Heart right ventricle (tissue), 16 donors: Measurements from ENCODE around the gene JADE1. TPM values are rescaled to one million over a fixed set of nuclear protein-coding genes. Genes with fewer than 3 reads are reported as not detected.

Experiments
- ATAC-seq, 8 donors: fragments of 200-7000 bp; cut with Tn5 transposase; one replicate each; pipeline ENCODE4 v1.9.1; 2020; ENCODE audit warnings: mild to moderate bottlenecking in 8 of 8, moderate library complexity in 8 of 8, moderate number of reproducible peaks in 1 of 8
- DNase-seq, 2 donors: peaks; one replicate each; pipeline ENCODE4 v3.0.0-alpha.2; 2020
- H3K27ac ChIP-seq, 10 donors: fragments of 200-600 bp; sonication (generic) in 2 of 10; one replicate each; pipeline versions ENCODE4 v1.5.0 to v1.8.0; 2020 to 2022; ENCODE audit warnings: mild to moderate bottlenecking in 3 of 10
- H3K27me3 ChIP-seq, 7 donors: fragments of 200-600 bp; one replicate each; pipeline ENCODE4 v1.8.0; 2021 to 2022; ENCODE audit warnings: mild to moderate bottlenecking in 2 of 7
- H3K36me3 ChIP-seq, 9 donors: fragments of 200-600 bp; sonication (generic) in 1 of 9; one replicate each; pipeline versions ENCODE4 v1.5.0 to v1.8.0; 2020 to 2022; ENCODE audit warnings: mild to moderate bottlenecking in 2 of 9
- H3K4me1 ChIP-seq, 9 donors: fragments of 200-600 bp; sonication (generic) in 1 of 9; one replicate each; pipeline versions ENCODE4 v1.5.0 to v1.8.0; 2020 to 2022; ENCODE audit warnings: mild to moderate bottlenecking in 4 of 9
- H3K4me3 ChIP-seq, 10 donors: fragments of 200-600 bp; sonication (generic) in 2 of 10; one replicate each; pipeline versions ENCODE4 v1.5.0 to v1.8.0; 2020 to 2022; ENCODE audit warnings: mild to moderate bottlenecking in 7 of 10, moderate library complexity in 2 of 10
- H3K9me3 ChIP-seq, 11 donors: fragments of 200-600 bp in 10 of 11; sonication (generic) in 2 of 11; one replicate each; pipeline versions ENCODE4 v1.5.0 to v1.8.0; 2013 to 2022; ENCODE audit warnings: mild to moderate bottlenecking in 2 of 11, control low read depth in 1 of 11, moderate library complexity in 1 of 11
- WGBS, 2 donors: extraction: QIAGEN DNeasy Blood & Tissue Kit; methylation state at CpG; one replicate each; pipeline ENCODE4 v1.1.7; 2013; ENCODE audit warnings: inconsistent platforms in 1 of 2; 5-methylcytosine and 5-hydroxymethylcytosine counted together
- intact Hi-C, 10 donors: fragments of 100-400 bp; cut with DNase I; formaldehyde crosslinking; loops; one replicate each; pipeline versions ENCODE4 v1.11.1 to v1.14.2; 2022
- polyA plus RNA-seq, 2 donors: library from polyadenylated mRNA; stranded (reverse); fragments of 200-250 nt; gene quantifications; one replicate each; pipeline ENCODE4 v1.2.3, GENCODE V29; 2013
- total RNA-seq, 10 donors: library from RNA; stranded (reverse); fragmentation: NEBNext Ultra II Directional in 3 of 10; extraction: Animal tissue kit (Norgen Biotek cat#: 25700) in 3 of 10; gene quantifications; one replicate each; pipeline versions ENCODE4 v1.2.1 to v1.2.4, GENCODE V29; 2021 to 2023
- TF ChIP-seq, protein P1 (sequence below), 9 donors: fragments of 200-600 bp; sonication (generic) in 2 of 9; IDR thresholded peaks; one replicate each; pipeline versions ENCODE4 v1.5.0 to v1.8.0; 2021 to 2022; ENCODE audit warnings: antibody characterized with exemption in 9 of 9, mild to moderate bottlenecking in 5 of 9, moderate library complexity in 1 of 9
- donor health status: Arrhythmogenic right ventricular cardiomyopathy.
- donor health status: ischemic (EF 13 %, LVEDD 7.1; RV severe dilation, severe dysfunction).
- donor health status: healthy with polysubstance abuse.
- donor health status: DM: no; HTN: yes; CAD: no.
- donor health status: DM: no; HTN: no; CAD: no.
- donor health status: ischemic (EF 25% LVEDD 6.9; RV normal size, moderate dysfunction).
- donor health status: ischemic (EF 25% LVEDD 5.7; RV mildly dilated, moderate dysfunction).
- donor health status: healthy.
- donor health status: DM: yes; HTN: yes; CAD: no.
- donor health status: Ischemic cardiomyopathy.
- donor health status: ischemic (EF 35%, LVEDD 5.7; RV mildly dilated, moderate dysfunction).
- donor health status: nonischemic (EF 11% LVEDD 7.7; RV severe dilation, severe dysfunction).
- donor health status: DM: yes; HTN: yes; CAD: no.
- donor health status: PGD.
- donor health status: ischemic (EF 29% LVEDD 5.4; RV normal size, mild dysfunction).
- donor health status: nonischemic (EF 23%, LVEDD 6.1; RV moderate dilation, normal function).

JADE1 gene
- total and polyA plus RNA-seq, 12 donors = 12.1 to 32.3 (median 23.5) TPM

DNA sequence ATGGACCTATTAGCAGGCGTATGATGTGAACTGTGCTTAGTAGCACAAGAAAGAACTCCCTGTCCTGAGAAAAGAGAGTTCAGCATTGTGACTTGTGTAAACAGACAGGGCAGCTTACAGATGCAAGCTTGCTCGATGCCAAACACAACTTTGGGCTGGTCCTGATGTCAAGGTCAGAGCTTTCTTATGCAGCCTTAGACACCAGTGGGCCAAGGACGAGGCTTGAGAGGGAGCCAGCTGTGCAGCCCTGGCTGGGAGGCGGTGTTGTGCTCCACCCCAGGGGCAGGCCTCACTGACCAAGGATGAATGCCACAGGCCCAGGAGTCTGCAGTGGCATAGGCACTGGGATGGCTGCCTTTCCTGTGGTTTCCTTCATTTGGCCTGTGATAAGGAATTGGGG lies 35.4 kb downstream of the JADE1 start:
- DNase-seq = peak; percentile 57 to 66
- intact Hi-C loops = loop anchor here in 3 of 10 donors (5.0 kb wide), 1 partner anchor 33 kb away; no protein-coding TSS in a partner anchor
- Histone ChIP-seq H3K4me1 (peaks cover 12 to 79% (median 54%) of the 10 kb centered on the region in 9 donors), H3K27me3 (no peaks in the 10 kb centered on the region), H3K9me3 (no peaks in the 10 kb centered on the region), H3K36me3 (peaks cover 0 to 70% (median 30%) of the 10 kb centered on the region in 9 donors), H3K4me3 (no peak overlapping the region), H3K27ac (peak overlapping the region in 9 of 10 donors; percentile 32 to 87 (median 62))
- peak; percentile 63 to 91 (median 83) for ATAC-seq
- TF ChIP-seq, protein P1, sequence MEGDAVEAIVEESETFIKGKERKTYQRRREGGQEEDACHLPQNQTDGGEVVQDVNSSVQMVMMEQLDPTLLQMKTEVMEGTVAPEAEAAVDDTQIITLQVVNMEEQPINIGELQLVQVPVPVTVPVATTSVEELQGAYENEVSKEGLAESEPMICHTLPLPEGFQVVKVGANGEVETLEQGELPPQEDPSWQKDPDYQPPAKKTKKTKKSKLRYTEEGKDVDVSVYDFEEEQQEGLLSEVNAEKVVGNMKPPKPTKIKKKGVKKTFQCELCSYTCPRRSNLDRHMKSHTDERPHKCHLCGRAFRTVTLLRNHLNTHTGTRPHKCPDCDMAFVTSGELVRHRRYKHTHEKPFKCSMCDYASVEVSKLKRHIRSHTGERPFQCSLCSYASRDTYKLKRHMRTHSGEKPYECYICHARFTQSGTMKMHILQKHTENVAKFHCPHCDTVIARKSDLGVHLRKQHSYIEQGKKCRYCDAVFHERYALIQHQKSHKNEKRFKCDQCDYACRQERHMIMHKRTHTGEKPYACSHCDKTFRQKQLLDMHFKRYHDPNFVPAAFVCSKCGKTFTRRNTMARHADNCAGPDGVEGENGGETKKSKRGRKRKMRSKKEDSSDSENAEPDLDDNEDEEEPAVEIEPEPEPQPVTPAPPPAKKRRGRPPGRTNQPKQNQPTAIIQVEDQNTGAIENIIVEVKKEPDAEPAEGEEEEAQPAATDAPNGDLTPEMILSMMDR (IDR thresholded peaks at IDR 0.05) = no peak
- WGBS, 2 donors = 41 to 46% methylated on average over 4 of the region's 4 CpGs

DNA sequence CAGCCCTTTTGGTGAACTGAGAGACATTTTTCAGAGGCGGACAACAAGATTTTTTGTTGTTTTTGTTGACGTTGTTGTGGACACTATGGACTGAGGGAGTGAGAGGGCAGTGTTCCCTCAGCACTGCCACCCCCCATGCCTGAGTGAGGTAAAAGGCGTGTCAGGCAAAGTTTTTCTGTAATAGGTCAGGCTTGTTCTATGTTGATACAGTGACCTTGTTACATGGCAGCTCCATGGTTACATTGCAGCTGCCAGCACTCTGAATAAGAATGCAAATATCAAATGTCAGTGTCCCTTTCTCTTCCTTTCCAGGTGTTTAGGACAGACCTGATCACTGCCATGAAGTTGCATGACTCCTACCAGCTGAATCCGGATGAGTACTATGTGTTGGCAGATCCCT lies 36.6 kb downstream of the JADE1 start:
- Histone ChIP-seq H3K4me3 (no peak overlapping the region), H3K27ac (peak overlapping the region in 9 of 10 donors; percentile 32 to 87 (median 62)), H3K9me3 (no peaks in the 10 kb centered on the region), H3K4me1 (peaks cover 12 to 67% (median 44%) of the 10 kb centered on the region in 9 donors), H3K27me3 (no peaks in the 10 kb centered on the region), H3K36me3 (peaks cover 0 to 82% (median 42%) of the 10 kb centered on the region in 9 donors)
- 55 to 72% methylated on average over 4 of the region's 4 CpGs for WGBS, 2 donors
- ATAC-seq (peak; percentile 46 to 84 (median 76)), DNase-seq (no peak)
- TF ChIP-seq, protein P1 (IDR thresholded peaks at IDR 0.05) = no peak
- intact Hi-C loops = loop anchor here in 3 of 10 donors (5.0 kb wide), 1 partner anchor 34 kb away; no protein-coding TSS in a partner anchor

DNA sequence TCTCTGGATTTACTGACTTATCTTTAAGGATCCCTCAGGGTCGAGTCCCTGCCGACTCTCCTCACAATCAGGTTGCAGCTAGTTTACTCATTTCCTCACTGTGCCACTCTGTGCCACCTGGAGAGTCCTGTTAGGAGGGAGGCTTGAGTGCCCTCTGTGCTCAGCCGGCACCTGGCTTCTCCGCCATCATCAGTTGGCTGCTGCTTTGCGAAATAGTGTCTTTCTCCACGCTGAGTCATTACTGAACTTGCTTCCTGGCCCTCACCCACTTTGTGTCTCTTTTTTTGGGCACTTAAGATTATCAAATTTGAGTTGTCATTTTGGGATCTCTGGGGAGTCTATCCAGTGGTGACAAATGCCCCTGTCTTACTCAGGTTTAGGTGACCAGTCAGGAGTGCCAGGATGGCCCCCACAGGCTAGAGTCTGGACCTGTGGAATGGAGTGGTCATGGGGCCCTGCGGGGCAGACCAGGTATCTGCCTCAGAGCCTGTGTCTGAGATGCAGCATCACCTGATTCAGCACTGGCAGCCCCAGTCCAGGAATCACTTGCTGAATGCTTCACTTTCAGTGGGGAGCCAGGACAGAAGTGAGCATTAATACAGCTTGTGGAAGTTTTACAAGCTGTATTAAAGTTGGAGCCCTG lies 37.7 kb downstream of the JADE1 start:
- ATAC-seq = no peak
- TF ChIP-seq, protein P1 (IDR thresholded peaks at IDR 0.05) = no peak
- Histone ChIP-seq H3K27me3 (no peaks in the 10 kb centered on the region), H3K36me3 (peaks cover 0 to 93% (median 46%) of the 10 kb centered on the region in 9 donors), H3K9me3 (no peaks in the 10 kb centered on the region), H3K4me1 (peaks cover 12 to 58% (median 38%) of the 10 kb centered on the region in 9 donors), H3K4me3 (no peak overlapping the region), H3K27ac (peak overlapping the region in 4 of 10 donors; percentile 4 to 73 (median 49))
- no peak for DNase-seq
- WGBS, 2 donors = 81 to 89% methylated on average over 7 of the region's 7 CpGs
- intact Hi-C loops = loop anchor here in 3 of 10 donors (5.0 kb wide), 1 partner anchor 35 kb away; no protein-coding TSS in a partner anchor

- H3K4me3 ChIP-seq = no peak overlapping the region
- WGBS, 2 donors = 95 to 100% methylated on average over 3 of the region's 3 CpGs
- DNase-seq (no peak), ATAC-seq (no peak)
- H3K27ac ChIP-seq = no peak overlapping the region
- H3K36me3 ChIP-seq = peaks cover 0 to 96% (median 56%) of the 10 kb centered on the region in 9 donors
- TF ChIP-seq, protein P1 (IDR thresholded peaks at IDR 0.05) = no peak
- no peaks in the 10 kb centered on the region for H3K27me3 ChIP-seq
- intact Hi-C loops = loop anchor here in 3 of 10 donors (5.0 kb wide), 1 partner anchor 36 kb away; no protein-coding TSS in a partner anchor
- H3K9me3 ChIP-seq = no peaks in the 10 kb centered on the region
- H3K4me1 ChIP-seq = peaks cover 7 to 48% (median 38%) of the 10 kb centered on the region in 9 donors
Observed at GRCh38 chr4:128848461-128848860, 39.0 kb downstream of the JADE1 start.
